Brain pericyte (primary cell): Measurements from ENCODE around the gene GTPBP3.

ENCODE experiments used
- DNase-seq: peaks from one replicate; pipeline ENCODE4 v3.0.0-alpha.2; 2012; ENCODE audit warnings: low read depth, low spot score

GTPBP3 gene

GRCh38 chr19:17309198-17309964 lies 28.0 kb upstream of the GTPBP3 start, which contains the start of gene DDA1:
TSS of gene DDA1 (plus strand) at chr19:17309563. CDS start at chr19:17309655, 92 bp downstream.
- peak; percentile 99 for DNase-seq

GRCh38 chr19:17309965-17310461 lies 27.3 kb upstream of the GTPBP3 start:
- DNase-seq: no peak

GRCh38 chr19:17311455-17312188 lies 25.7 kb upstream of the GTPBP3 start:
- no peak for DNase-seq

- no peak for DNase-seq
Observed at GRCh38 chr19:17312189-17313113, 24.9 kb upstream of the GTPBP3 start.

- no peak for DNase-seq
Observed at GRCh38 chr19:17314007-17314593, 23.3 kb upstream of the GTPBP3 start.

- no peak for DNase-seq
Observed at GRCh38 chr19:17318966-17319365, 18.4 kb upstream of the GTPBP3 start.

- no peak for DNase-seq
Observed at GRCh38 chr19:17319473-17320238, 17.7 kb upstream of the GTPBP3 start.

- no peak for DNase-seq
Observed at GRCh38 chr19:17320435-17320834, 16.9 kb upstream of the GTPBP3 start.

- no peak for DNase-seq
Observed at GRCh38 chr19:17321655-17322489, 15.5 kb upstream of the GTPBP3 start.

GRCh38 chr19:17322854-17323253 lies 14.5 kb upstream of the GTPBP3 start:
- no peak for DNase-seq

- DNase-seq: no peak
Observed at GRCh38 chr19:17323300-17323963, 13.9 kb upstream of the GTPBP3 start.

- DNase-seq: no peak
Observed at GRCh38 chr19:17323964-17324332, 13.4 kb upstream of the GTPBP3 start.

GRCh38 chr19:17324357-17325114 lies 12.8 kb upstream of the GTPBP3 start:
- DNase-seq: no peak

GRCh38 chr19:17325133-17325532 lies 12.2 kb upstream of the GTPBP3 start:
- DNase-seq: no peak

GRCh38 chr19:17325881-17326594 lies 11.3 kb upstream of the GTPBP3 start:
- DNase-seq: no peak

GRCh38 chr19:17326595-17326966 lies 10.8 kb upstream of the GTPBP3 start:
- DNase-seq: no peak

GRCh38 chr19:17327068-17327653 lies 10.2 kb upstream of the GTPBP3 start:
- no peak for DNase-seq
